ENCODE results near the gene KAZN. TPM values are rescaled to one million over a fixed set of nuclear protein-coding genes. Genes with fewer than 3 reads are reported as not detected.

KAZN gene
- total RNA-seq, 4 donors from 2014 or later = 0.77 to 12.3 (median 4.9) TPM

DNA sequence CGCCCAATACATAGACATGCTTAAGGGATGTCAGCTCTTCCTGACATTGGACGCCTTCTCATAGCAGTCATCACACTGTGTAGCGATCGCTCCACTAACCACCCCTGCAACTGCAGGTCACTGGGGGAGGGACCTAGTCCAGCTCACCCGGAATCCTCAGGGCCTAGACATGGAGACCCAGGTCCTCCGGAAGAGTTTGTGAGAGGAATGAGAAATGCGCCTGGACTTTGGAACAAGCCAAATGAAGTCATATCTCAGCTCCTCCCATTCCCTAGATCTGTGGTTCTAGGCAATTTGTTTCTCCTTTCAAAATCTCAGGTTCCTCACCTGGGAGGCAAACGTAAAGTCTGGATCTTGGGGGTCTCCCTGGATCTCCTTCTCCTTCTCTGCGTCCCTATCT is 253.3 kb downstream of the KAZN start:
- Histone ChIP-seq H3K4me1 (no peaks in the 10 kb centered on the region), H3K4me3 (no peak overlapping the region), H3K27me3 (no peaks in the 10 kb centered on the region), H3K27ac (no peak overlapping the region), H3K9me3 (no peaks in the 10 kb centered on the region), H3K36me3 (no peaks in the 10 kb centered on the region)
- intact Hi-C loops (cut with DNase I; ENCODE audit: low total_unique reads) = no loop called here
- DNase-seq = no peak
- no peak for TF ChIP-seq POLR2A (IDR thresholded peaks at IDR 0.05)
- TF ChIP-seq, protein P1, sequence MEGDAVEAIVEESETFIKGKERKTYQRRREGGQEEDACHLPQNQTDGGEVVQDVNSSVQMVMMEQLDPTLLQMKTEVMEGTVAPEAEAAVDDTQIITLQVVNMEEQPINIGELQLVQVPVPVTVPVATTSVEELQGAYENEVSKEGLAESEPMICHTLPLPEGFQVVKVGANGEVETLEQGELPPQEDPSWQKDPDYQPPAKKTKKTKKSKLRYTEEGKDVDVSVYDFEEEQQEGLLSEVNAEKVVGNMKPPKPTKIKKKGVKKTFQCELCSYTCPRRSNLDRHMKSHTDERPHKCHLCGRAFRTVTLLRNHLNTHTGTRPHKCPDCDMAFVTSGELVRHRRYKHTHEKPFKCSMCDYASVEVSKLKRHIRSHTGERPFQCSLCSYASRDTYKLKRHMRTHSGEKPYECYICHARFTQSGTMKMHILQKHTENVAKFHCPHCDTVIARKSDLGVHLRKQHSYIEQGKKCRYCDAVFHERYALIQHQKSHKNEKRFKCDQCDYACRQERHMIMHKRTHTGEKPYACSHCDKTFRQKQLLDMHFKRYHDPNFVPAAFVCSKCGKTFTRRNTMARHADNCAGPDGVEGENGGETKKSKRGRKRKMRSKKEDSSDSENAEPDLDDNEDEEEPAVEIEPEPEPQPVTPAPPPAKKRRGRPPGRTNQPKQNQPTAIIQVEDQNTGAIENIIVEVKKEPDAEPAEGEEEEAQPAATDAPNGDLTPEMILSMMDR (IDR thresholded peaks at IDR 0.05) = no peak

DNA sequence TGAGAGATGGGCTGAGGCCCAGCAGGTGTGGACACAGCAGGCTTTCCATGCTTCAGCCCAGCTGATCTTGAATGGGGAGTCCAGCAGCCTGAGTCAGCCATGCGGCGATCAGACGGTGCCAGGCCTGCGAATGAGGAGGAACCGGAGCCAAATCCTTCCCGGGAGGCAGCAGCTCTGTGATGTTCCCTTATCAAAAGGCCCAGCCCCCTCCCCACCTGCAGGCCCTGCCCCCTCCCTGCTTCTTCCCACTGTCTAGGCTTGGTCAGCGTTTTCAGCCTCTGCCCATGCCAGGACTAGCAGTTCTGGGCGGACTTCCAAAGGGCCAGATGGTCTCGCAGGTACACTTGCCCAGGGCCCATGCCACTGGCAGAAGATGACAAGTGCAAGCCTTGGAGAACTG is 253.8 kb downstream of the KAZN start:
- H3K27me3 ChIP-seq = no peaks in the 10 kb centered on the region
- H3K36me3 ChIP-seq = no peaks in the 10 kb centered on the region
- H3K9me3 ChIP-seq = no peaks in the 10 kb centered on the region
- TF ChIP-seq, protein P1 (IDR thresholded peaks at IDR 0.05) = no peak
- no peak for TF ChIP-seq POLR2A (IDR thresholded peaks at IDR 0.05)
- no peak overlapping the region for H3K4me3 ChIP-seq
- no peak overlapping the region for H3K27ac ChIP-seq
- no peaks in the 10 kb centered on the region for H3K4me1 ChIP-seq
- no peak for DNase-seq
- intact Hi-C loops (cut with DNase I; ENCODE audit: low total_unique reads) = no loop called here

DNA sequence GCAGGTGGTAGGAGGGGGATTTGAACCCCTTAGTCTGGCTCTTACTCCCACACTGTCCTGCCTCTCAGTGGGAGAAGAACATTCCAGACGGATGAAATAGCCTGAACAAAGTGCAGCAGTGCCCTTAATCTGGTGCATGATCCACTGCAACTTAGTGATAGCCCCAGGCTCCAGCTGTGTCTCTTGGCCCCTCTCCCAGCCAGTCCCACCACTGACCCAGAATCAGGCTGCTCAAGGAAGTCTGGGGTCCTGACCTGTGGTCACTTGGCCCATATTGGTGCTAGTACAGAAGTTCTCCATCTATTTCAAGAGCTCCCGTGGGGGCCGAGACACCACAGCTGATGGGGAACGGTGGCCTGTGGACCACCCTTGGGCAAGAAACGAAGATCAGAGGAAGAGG is 255.0 kb downstream of the KAZN start:
- H3K9me3 ChIP-seq = no peaks in the 10 kb centered on the region
- H3K27me3 ChIP-seq = no peaks in the 10 kb centered on the region
- H3K27ac ChIP-seq = no peak overlapping the region
- no peaks in the 10 kb centered on the region for H3K36me3 ChIP-seq
- TF ChIP-seq, protein P1 (IDR thresholded peaks at IDR 0.05) = no peak
- no peak for TF ChIP-seq POLR2A (IDR thresholded peaks at IDR 0.05)
- H3K4me1 ChIP-seq = no peaks in the 10 kb centered on the region
- intact Hi-C loops (cut with DNase I; ENCODE audit: low total_unique reads) = no loop called here
- DNase-seq = no peak
- no peak overlapping the region for H3K4me3 ChIP-seq

DNA sequence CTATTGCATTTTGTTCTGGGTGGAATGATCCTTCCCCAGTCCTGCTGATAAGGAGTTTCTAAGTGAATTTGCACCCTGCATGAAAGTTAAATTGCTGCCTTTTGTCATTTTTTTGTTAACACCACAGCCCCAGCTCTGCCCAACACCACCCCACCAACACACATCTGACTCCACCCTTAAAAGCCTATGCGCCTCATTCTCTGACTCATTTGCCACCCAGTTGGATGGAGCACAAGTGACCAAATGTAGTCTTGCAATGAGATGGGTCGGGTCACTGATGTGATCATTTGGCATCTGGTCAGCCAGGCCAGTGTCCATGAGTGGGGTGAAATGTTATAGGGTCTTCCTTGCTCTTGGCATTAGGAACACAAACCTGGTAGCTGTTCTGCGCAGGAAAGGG is 256.8 kb downstream of the KAZN start:
- Histone ChIP-seq H3K27ac (no peak overlapping the region), H3K36me3 (no peaks in the 10 kb centered on the region), H3K4me1 (no peaks in the 10 kb centered on the region), H3K4me3 (no peak overlapping the region), H3K9me3 (no peaks in the 10 kb centered on the region), H3K27me3 (no peaks in the 10 kb centered on the region)
- TF ChIP-seq, protein P1 (IDR thresholded peaks at IDR 0.05) = no peak
- no peak for TF ChIP-seq POLR2A (IDR thresholded peaks at IDR 0.05)
- intact Hi-C loops (cut with DNase I; ENCODE audit: low total_unique reads) = no loop called here
- DNase-seq = no peak

DNA sequence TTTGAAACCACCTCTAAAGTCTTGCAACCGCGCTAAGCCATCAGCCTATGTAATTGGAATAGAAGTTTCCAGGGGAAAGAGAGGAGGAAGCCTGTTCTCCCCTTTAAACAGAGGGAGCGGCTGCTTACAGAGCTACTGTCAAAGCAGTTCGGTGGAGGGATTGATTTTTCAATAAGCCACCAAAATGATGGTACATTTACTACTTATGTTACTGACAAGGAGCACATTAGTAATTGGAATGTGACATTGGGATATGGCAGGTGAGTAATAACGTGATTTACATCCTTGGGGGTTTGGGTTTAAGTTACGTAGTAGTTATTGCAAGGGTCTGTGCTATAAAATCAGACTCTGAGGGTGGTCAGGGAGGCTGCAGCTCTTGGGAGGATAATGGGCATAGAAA is 257.3 kb downstream of the KAZN start:
- no peaks in the 10 kb centered on the region for H3K36me3 ChIP-seq
- H3K27ac ChIP-seq = no peak overlapping the region
- H3K4me3 ChIP-seq = no peak overlapping the region
- H3K9me3 ChIP-seq = no peaks in the 10 kb centered on the region
- no peak for DNase-seq
- no peak for TF ChIP-seq POLR2A (IDR thresholded peaks at IDR 0.05)
- TF ChIP-seq, protein P1 (IDR thresholded peaks at IDR 0.05) = no peak
- intact Hi-C loops (cut with DNase I; ENCODE audit: low total_unique reads) = no loop called here
- H3K4me1 ChIP-seq = no peaks in the 10 kb centered on the region
- H3K27me3 ChIP-seq = no peaks in the 10 kb centered on the region
